ENCODE data around the gene IL17RD. TPM values are rescaled to one million over a fixed set of nuclear protein-coding genes. Genes with fewer than 3 reads are reported as not detected.

The IL17RD gene
- total and polyA plus RNA-seq, 10 of the 15 experiments (the other 5 are each of a cell fraction or from before 2014, with no cell fraction given) = 0.01 to 0.08 (median 0.04) TPM; not detected in 3

- TF ChIP-seq MEF2A (IDR thresholded peaks at IDR 0.05; ENCODE audit: insufficient read depth, low read depth, low read length) (0 out of 2 replicates have a peak, but pooled peaks have one; percentile 24), CHD4 (IDR thresholded peaks at IDR 0.05) (no peak), YY1 (IDR thresholded peaks at IDR 0.05; ENCODE audit: low read depth, low read length) (peak; percentile 62), EGR1 (IDR thresholded peaks at IDR 0.05; ENCODE audit: borderline replicate concordance in 1 of 2, low read depth in 2 of 2, low read length in 2 of 2) (peak in 1 of 2 experiments; percentile 41; a peak in 1 of 3 replicates), SPI1 (IDR thresholded peaks at IDR 0.05; ENCODE audit: borderline replicate concordance, insufficient read depth, low read depth, low read length) (peak; percentile 93), TCF7 (IDR thresholded peaks at IDR 0.05; ENCODE audit: borderline replicate concordance) (peak; percentile 55; the same call in 1 of the 2 replicates), ETV6 (conservative IDR thresholded peaks at IDR 0.05 in 1 of 2, IDR thresholded peaks at IDR 0.05 in 1 of 2; ENCODE audit: borderline replicate concordance in 1 of 2, low read depth in 1 of 2) (peak in 1 of 2 experiments; percentile 25; a peak in 1 of 4 replicates), RB1 (IDR thresholded peaks at IDR 0.05; ENCODE audit: borderline replicate concordance) (peak; percentile 57; the same call in 1 of the 2 replicates), RUNX3 (IDR thresholded peaks at IDR 0.05; ENCODE audit: low read length) (peak; percentile 63; the same call in 1 of the 2 replicates), HDGF (IDR thresholded peaks at IDR 0.05) (no peak), GATAD2B (conservative IDR thresholded peaks at IDR 0.05; ENCODE audit: low read depth) (peak; percentile 88), EP300 (IDR thresholded peaks at IDR 0.05; ENCODE audit: borderline replicate concordance in 1 of 2, control insufficient read depth in 1 of 2, low read depth in 2 of 2, low read length in 2 of 2) (0 out of 4 replicates have a peak, but pooled peaks of 1 of the 2 experiments have one; percentile 25), NR2F1 (conservative IDR thresholded peaks at IDR 0.05) (0 out of 2 replicates have a peak, but pooled peaks have one; percentile 24), CBFB (IDR thresholded peaks at IDR 0.05; ENCODE audit: low read depth) (0 out of 2 replicates have a peak, but pooled peaks have one; percentile 47), POU2F2 (IDR thresholded peaks at IDR 0.05; ENCODE audit: borderline replicate concordance, low read depth, low read length) (peak; percentile 33; the same call in 1 of the 3 replicates), BHLHE40 (IDR thresholded peaks at IDR 0.05; ENCODE audit: borderline replicate concordance in 1 of 2, low read depth in 2 of 2, low read length in 1 of 2) (peak in 1 of 2 experiments; percentile 6; a peak in 1 of 4 replicates), SMC3 (IDR thresholded peaks at IDR 0.05; ENCODE audit: borderline replicate concordance, low read length) (peak; percentile 77), DPF2 (IDR thresholded peaks at IDR 0.05) (peak; percentile 87), ZBED1 (IDR thresholded peaks at IDR 0.05; ENCODE audit: borderline replicate concordance) (no peak), FOXK2 (IDR thresholded peaks at IDR 0.05) (no peak)
- TF ChIP-seq, protein P1, sequence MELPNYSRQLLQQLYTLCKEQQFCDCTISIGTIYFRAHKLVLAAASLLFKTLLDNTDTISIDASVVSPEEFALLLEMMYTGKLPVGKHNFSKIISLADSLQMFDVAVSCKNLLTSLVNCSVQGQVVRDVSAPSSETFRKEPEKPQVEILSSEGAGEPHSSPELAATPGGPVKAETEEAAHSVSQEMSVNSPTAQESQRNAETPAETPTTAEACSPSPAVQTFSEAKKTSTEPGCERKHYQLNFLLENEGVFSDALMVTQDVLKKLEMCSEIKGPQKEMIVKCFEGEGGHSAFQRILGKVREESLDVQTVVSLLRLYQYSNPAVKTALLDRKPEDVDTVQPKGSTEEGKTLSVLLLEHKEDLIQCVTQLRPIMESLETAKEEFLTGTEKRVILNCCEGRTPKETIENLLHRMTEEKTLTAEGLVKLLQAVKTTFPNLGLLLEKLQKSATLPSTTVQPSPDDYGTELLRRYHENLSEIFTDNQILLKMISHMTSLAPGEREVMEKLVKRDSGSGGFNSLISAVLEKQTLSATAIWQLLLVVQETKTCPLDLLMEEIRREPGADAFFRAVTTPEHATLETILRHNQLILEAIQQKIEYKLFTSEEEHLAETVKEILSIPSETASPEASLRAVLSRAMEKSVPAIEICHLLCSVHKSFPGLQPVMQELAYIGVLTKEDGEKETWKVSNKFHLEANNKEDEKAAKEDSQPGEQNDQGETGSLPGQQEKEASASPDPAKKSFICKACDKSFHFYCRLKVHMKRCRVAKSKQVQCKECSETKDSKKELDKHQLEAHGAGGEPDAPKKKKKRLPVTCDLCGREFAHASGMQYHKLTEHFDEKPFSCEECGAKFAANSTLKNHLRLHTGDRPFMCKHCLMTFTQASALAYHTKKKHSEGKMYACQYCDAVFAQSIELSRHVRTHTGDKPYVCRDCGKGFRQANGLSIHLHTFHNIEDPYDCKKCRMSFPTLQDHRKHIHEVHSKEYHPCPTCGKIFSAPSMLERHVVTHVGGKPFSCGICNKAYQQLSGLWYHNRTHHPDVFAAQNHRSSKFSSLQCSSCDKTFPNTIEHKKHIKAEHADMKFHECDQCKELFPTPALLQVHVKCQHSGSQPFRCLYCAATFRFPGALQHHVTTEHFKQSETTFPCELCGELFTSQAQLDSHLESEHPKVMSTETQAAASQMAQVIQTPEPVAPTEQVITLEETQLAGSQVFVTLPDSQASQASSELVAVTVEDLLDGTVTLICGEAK (IDR thresholded peaks at IDR 0.05; ENCODE audit: borderline replicate concordance) = no peak
Measured at GRCh38 chr3:57169872-57170623, 4.9 kb upstream of the IL17RD start (continued).

Data from GM12878 (cell line).